ENCODE measurements around the gene IL1R2.

DNA sequence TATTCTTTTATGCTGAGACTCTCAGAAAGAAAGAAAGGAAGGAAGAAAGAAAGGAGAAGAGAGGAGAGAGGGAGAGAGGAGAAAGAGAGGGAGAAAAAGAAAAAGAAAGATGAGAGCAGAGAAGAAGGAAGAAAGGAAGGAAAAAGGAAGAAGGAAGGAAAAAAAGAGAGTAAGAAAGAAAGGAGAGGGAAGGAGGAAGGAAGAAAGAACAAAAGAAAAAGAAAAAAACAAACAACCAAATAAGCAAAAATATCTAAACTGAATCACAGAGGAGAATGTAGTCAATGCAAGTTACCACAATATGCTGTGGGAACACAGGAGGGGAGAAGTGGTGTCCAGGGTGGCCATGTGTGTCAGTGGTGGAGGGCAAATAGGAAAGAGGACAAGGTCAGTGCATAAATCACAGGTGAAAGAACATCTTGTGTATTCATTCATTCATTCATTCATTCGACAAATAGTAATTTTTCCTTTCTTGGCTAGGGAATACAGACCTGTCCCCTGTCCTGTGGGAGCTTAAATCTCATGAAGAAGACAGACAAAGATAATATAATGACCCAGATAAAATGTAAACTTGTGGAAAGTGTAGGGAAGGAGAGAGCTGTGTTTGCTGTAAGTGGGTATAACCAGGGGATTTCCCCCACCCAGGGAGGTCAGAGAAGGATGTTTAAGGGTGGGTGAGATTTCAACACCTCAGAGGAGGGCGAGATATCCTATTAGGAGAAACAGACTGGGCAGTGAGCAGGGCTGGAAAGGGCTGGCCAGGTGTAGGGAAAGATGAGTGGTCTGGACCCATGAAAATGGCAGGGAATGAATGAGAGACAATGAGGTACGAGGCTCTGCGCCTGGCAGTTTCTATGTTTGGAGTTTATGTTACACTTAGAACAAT, 50.7 kb downstream of the IL1R2 start:
- TF ChIP-seq, protein P1, sequence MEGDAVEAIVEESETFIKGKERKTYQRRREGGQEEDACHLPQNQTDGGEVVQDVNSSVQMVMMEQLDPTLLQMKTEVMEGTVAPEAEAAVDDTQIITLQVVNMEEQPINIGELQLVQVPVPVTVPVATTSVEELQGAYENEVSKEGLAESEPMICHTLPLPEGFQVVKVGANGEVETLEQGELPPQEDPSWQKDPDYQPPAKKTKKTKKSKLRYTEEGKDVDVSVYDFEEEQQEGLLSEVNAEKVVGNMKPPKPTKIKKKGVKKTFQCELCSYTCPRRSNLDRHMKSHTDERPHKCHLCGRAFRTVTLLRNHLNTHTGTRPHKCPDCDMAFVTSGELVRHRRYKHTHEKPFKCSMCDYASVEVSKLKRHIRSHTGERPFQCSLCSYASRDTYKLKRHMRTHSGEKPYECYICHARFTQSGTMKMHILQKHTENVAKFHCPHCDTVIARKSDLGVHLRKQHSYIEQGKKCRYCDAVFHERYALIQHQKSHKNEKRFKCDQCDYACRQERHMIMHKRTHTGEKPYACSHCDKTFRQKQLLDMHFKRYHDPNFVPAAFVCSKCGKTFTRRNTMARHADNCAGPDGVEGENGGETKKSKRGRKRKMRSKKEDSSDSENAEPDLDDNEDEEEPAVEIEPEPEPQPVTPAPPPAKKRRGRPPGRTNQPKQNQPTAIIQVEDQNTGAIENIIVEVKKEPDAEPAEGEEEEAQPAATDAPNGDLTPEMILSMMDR (IDR thresholded peaks at IDR 0.05): no peak
- TF ChIP-seq, protein P2, sequence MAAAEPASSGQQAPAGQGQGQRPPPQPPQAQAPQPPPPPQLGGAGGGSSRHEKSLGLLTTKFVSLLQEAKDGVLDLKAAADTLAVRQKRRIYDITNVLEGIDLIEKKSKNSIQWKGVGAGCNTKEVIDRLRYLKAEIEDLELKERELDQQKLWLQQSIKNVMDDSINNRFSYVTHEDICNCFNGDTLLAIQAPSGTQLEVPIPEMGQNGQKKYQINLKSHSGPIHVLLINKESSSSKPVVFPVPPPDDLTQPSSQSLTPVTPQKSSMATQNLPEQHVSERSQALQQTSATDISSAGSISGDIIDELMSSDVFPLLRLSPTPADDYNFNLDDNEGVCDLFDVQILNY (CRISPR knock-in tag; IDR thresholded peaks at IDR 0.05): no peak
- TF ChIP-seq, protein P3, sequence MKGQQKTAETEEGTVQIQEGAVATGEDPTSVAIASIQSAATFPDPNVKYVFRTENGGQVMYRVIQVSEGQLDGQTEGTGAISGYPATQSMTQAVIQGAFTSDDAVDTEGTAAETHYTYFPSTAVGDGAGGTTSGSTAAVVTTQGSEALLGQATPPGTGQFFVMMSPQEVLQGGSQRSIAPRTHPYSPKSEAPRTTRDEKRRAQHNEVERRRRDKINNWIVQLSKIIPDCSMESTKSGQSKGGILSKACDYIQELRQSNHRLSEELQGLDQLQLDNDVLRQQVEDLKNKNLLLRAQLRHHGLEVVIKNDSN (CRISPR knock-in tag; IDR thresholded peaks at IDR 0.05): no peak
- TF ChIP-seq, protein P4, sequence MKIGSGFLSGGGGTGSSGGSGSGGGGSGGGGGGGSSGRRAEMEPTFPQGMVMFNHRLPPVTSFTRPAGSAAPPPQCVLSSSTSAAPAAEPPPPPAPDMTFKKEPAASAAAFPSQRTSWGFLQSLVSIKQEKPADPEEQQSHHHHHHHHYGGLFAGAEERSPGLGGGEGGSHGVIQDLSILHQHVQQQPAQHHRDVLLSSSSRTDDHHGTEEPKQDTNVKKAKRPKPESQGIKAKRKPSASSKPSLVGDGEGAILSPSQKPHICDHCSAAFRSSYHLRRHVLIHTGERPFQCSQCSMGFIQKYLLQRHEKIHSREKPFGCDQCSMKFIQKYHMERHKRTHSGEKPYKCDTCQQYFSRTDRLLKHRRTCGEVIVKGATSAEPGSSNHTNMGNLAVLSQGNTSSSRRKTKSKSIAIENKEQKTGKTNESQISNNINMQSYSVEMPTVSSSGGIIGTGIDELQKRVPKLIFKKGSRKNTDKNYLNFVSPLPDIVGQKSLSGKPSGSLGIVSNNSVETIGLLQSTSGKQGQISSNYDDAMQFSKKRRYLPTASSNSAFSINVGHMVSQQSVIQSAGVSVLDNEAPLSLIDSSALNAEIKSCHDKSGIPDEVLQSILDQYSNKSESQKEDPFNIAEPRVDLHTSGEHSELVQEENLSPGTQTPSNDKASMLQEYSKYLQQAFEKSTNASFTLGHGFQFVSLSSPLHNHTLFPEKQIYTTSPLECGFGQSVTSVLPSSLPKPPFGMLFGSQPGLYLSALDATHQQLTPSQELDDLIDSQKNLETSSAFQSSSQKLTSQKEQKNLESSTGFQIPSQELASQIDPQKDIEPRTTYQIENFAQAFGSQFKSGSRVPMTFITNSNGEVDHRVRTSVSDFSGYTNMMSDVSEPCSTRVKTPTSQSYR (CRISPR knock-in tag; IDR thresholded peaks at IDR 0.05): no peak
- no peak for TF ChIP-seq ZNF671 (CRISPR knock-in tag; IDR thresholded peaks at IDR 0.05)
- TF ChIP-seq, protein P5, sequence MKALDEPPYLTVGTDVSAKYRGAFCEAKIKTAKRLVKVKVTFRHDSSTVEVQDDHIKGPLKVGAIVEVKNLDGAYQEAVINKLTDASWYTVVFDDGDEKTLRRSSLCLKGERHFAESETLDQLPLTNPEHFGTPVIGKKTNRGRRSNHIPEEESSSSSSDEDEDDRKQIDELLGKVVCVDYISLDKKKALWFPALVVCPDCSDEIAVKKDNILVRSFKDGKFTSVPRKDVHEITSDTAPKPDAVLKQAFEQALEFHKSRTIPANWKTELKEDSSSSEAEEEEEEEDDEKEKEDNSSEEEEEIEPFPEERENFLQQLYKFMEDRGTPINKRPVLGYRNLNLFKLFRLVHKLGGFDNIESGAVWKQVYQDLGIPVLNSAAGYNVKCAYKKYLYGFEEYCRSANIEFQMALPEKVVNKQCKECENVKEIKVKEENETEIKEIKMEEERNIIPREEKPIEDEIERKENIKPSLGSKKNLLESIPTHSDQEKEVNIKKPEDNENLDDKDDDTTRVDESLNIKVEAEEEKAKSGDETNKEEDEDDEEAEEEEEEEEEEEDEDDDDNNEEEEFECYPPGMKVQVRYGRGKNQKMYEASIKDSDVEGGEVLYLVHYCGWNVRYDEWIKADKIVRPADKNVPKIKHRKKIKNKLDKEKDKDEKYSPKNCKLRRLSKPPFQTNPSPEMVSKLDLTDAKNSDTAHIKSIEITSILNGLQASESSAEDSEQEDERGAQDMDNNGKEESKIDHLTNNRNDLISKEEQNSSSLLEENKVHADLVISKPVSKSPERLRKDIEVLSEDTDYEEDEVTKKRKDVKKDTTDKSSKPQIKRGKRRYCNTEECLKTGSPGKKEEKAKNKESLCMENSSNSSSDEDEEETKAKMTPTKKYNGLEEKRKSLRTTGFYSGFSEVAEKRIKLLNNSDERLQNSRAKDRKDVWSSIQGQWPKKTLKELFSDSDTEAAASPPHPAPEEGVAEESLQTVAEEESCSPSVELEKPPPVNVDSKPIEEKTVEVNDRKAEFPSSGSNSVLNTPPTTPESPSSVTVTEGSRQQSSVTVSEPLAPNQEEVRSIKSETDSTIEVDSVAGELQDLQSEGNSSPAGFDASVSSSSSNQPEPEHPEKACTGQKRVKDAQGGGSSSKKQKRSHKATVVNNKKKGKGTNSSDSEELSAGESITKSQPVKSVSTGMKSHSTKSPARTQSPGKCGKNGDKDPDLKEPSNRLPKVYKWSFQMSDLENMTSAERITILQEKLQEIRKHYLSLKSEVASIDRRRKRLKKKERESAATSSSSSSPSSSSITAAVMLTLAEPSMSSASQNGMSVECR (CRISPR knock-in tag; IDR thresholded peaks at IDR 0.05; ENCODE audit: borderline replicate concordance): no peak
- TF ChIP-seq RELA (CRISPR knock-in tag; IDR thresholded peaks at IDR 0.05; ENCODE audit: borderline replicate concordance): no peak
- TF ChIP-seq, protein P6, sequence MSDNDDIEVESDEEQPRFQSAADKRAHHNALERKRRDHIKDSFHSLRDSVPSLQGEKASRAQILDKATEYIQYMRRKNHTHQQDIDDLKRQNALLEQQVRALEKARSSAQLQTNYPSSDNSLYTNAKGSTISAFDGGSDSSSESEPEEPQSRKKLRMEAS (CRISPR knock-in tag; IDR thresholded peaks at IDR 0.05): no peak
- TF ChIP-seq ELF4 (CRISPR knock-in tag; IDR thresholded peaks at IDR 0.05; ENCODE audit: low read depth): no peak
